ENCODE results near the gene RUNX1. TPM values are rescaled to one million over a fixed set of nuclear protein-coding genes. Genes with fewer than 3 reads are reported as not detected.
A peak's percentile ranks its signal among the peaks of the same experiment; 100 is the strongest.

RUNX1 gene
- total RNA-seq, 1 donor from 2014 or later, result 92.1 TPM

GRCh38 chr21:34990842-34991241 is 58.3 kb downstream of the RUNX1 start:
- POLR2A ChIA-PET, result no interaction called here
- DNase-seq, result no peak
- Mint-ChIP-seq H3K36me3 (ENCODE audit: low read depth) (peaks cover 12% of the 10 kb centered on the region), H3K27me3 (no peaks in the 10 kb centered on the region), H3K4me3 (no peak overlapping the region), H3K4me1 (peaks cover 43% of the 10 kb centered on the region), H3K27ac (no peak overlapping the region), H3K9me3 (no peaks in the 10 kb centered on the region)
- CTCF ChIA-PET, result no interaction called here
- no peak for ATAC-seq (ENCODE audit: low read depth)
- intact Hi-C loops (cut with micrococcal nuclease), result no loop called here
- no peak for TF ChIP-seq CTCF (IDR thresholded peaks at IDR 0.05)

- ChIA-PET CTCF (interaction anchor here (0.9 kb wide), 1 partner anchor 22 kb away, joined by 3 read pairs; no protein-coding TSS in a partner anchor), POLR2A (interaction anchor here (0.6 to 1.4 kb wide), 5 partner anchors 11 to 80 kb away, joined by 3 to 8 read pairs (median 3); no protein-coding TSS in a partner anchor)
- Mint-ChIP-seq H3K9me3 (no peaks in the 10 kb centered on the region), H3K36me3 (ENCODE audit: low read depth) (peaks cover 17% of the 10 kb centered on the region), H3K27ac (peak overlapping the region; percentile 35), H3K4me1 (peaks cover 53% of the 10 kb centered on the region), H3K27me3 (no peaks in the 10 kb centered on the region), H3K4me3 (no peak overlapping the region)
- no peak for TF ChIP-seq CTCF (IDR thresholded peaks at IDR 0.05)
- intact Hi-C loops (cut with micrococcal nuclease), result loop anchor here (5.0 kb wide), 1 partner anchor 238 kb away; no protein-coding TSS in a partner anchor
- ATAC-seq (ENCODE audit: low read depth), result no peak
- no peak for DNase-seq
These were observed 59.6 kb downstream of the RUNX1 start for GRCh38 chr21:34989337-34990151.

- ChIA-PET CTCF (interaction anchor here (0.6 kb wide), 1 partner anchor 59 kb away, joined by 4 read pairs; no protein-coding TSS in a partner anchor), POLR2A (interaction anchor here (1.1 to 2.4 kb wide), 3 partner anchors 38 to 79 kb away, joined by 7 to 8 read pairs (median 7); no protein-coding TSS in a partner anchor)
- no peak for DNase-seq
- H3K27ac Mint-ChIP-seq, result peak overlapping the region; percentile 16
- intact Hi-C loops (cut with micrococcal nuclease), result loop anchor here (5.0 kb wide), 1 partner anchor 239 kb away; no protein-coding TSS in a partner anchor
- no peaks in the 10 kb centered on the region for H3K27me3 Mint-ChIP-seq
- no peaks in the 10 kb centered on the region for H3K9me3 Mint-ChIP-seq
- peaks cover 62% of the 10 kb centered on the region for H3K4me1 Mint-ChIP-seq
- TF ChIP-seq CTCF (IDR thresholded peaks at IDR 0.05), result no peak
- H3K36me3 Mint-ChIP-seq (ENCODE audit: low read depth), result peaks cover 18% of the 10 kb centered on the region
- ATAC-seq (ENCODE audit: low read depth), result no peak
- H3K4me3 Mint-ChIP-seq, result no peak overlapping the region
These were observed 60.5 kb downstream of the RUNX1 start for GRCh38 chr21:34988625-34989024.

GRCh38 chr21:34988139-34988538 is 61.0 kb downstream of the RUNX1 start:
- DNase-seq (no peak), ATAC-seq (ENCODE audit: low read depth) (no peak)
- ChIA-PET POLR2A (interaction anchor here (1.5 to 2.4 kb wide), 3 partner anchors 14 to 59 kb away, joined by 3 to 7 read pairs (median 7); no protein-coding TSS in a partner anchor), CTCF (interaction anchor here (0.6 kb wide), 1 partner anchor 59 kb away, joined by 4 read pairs; no protein-coding TSS in a partner anchor)
- Mint-ChIP-seq H3K27ac (peak overlapping the region; percentile 16), H3K4me3 (peak overlapping the region; percentile 69), H3K4me1 (peaks cover 67% of the 10 kb centered on the region), H3K9me3 (no peaks in the 10 kb centered on the region), H3K27me3 (no peaks in the 10 kb centered on the region), H3K36me3 (ENCODE audit: low read depth) (peaks cover 20% of the 10 kb centered on the region)
- intact Hi-C loops (cut with micrococcal nuclease), result loop anchor here (5.0 kb wide), 1 partner anchor 239 kb away; no protein-coding TSS in a partner anchor
- TF ChIP-seq CTCF (IDR thresholded peaks at IDR 0.05), result no peak

Data from activated B cell treated with CpG ODN at 0.5 μM for 24 hours (primary cell).